ENCODE results near the gene MNT. TPM values are rescaled to one million over a fixed set of nuclear protein-coding genes. Genes with fewer than 3 reads are reported as not detected.

MNT gene
- total RNA-seq, 1 experiment from 2014 or later, result 32.1 TPM

- peaks cover 11% of the 10 kb centered on the region for H3K36me3 ChIP-seq (ENCODE audit: insufficient read depth, low read length, poor library complexity, severe bottlenecking)
- CTCF ChIA-PET, result interaction anchor here (1.2 kb wide), 1 partner anchor 28 kb away, joined by 4 read pairs; no protein-coding TSS in a partner anchor
- H3K4me3 ChIP-seq (ENCODE audit: low read depth, low read length, poor library complexity, severe bottlenecking), result no peak overlapping the region
- no peaks in the 10 kb centered on the region for H3K9me3 ChIP-seq (ENCODE audit: low read depth, low read length, poor library complexity, severe bottlenecking)
- TF ChIP-seq EZH2 (IDR thresholded peaks at IDR 0.05; ENCODE audit: borderline replicate concordance, low read depth, low read length, poor library complexity, severe bottlenecking), result no peak
- TF ChIP-seq, protein P1, sequence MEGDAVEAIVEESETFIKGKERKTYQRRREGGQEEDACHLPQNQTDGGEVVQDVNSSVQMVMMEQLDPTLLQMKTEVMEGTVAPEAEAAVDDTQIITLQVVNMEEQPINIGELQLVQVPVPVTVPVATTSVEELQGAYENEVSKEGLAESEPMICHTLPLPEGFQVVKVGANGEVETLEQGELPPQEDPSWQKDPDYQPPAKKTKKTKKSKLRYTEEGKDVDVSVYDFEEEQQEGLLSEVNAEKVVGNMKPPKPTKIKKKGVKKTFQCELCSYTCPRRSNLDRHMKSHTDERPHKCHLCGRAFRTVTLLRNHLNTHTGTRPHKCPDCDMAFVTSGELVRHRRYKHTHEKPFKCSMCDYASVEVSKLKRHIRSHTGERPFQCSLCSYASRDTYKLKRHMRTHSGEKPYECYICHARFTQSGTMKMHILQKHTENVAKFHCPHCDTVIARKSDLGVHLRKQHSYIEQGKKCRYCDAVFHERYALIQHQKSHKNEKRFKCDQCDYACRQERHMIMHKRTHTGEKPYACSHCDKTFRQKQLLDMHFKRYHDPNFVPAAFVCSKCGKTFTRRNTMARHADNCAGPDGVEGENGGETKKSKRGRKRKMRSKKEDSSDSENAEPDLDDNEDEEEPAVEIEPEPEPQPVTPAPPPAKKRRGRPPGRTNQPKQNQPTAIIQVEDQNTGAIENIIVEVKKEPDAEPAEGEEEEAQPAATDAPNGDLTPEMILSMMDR (conservative IDR thresholded peaks at IDR 0.05; ENCODE audit: low read depth, low read length), result no peak
- DNase-seq (ENCODE audit: low spot score), result no peak
- no peaks in the 10 kb centered on the region for H3K27me3 ChIP-seq (replicated peaks; ENCODE audit: insufficient read depth, low read depth, low read length, poor library complexity)
- POLR2A ChIA-PET (ENCODE audit: low non-redundant PET), result no interaction called here
- BruUV-seq (replicated peaks), result no TSS peak
- intact Hi-C loops (cut with micrococcal nuclease; ENCODE audit: unreplicated experiment), result loop anchor here (10.0 kb wide), 1 partner anchor 297 kb away; no protein-coding TSS in a partner anchor
- no peak overlapping the region for H3K27ac ChIP-seq (ENCODE audit: low read depth, low read length, poor library complexity, severe bottlenecking)
- H3K4me1 ChIP-seq (ENCODE audit: insufficient read depth, low read length, poor library complexity, severe bottlenecking), result peaks cover 9% of the 10 kb centered on the region
Measured at GRCh38 chr17:2388020-2388682, 12.7 kb downstream of the MNT start.

GRCh38 chr17:2387086-2388019, 13.5 kb downstream of the MNT start:
- H3K36me3 ChIP-seq (ENCODE audit: insufficient read depth, low read length, poor library complexity, severe bottlenecking), result peaks cover 11% of the 10 kb centered on the region
- H3K27me3 ChIP-seq (replicated peaks; ENCODE audit: insufficient read depth, low read depth, low read length, poor library complexity), result no peaks in the 10 kb centered on the region
- peaks cover 8% of the 10 kb centered on the region for H3K4me1 ChIP-seq (ENCODE audit: insufficient read depth, low read length, poor library complexity, severe bottlenecking)
- intact Hi-C loops (cut with micrococcal nuclease; ENCODE audit: unreplicated experiment), result loop anchor here (10.0 kb wide), 1 partner anchor 297 kb away; no protein-coding TSS in a partner anchor
- BruUV-seq (replicated peaks), result no TSS peak
- no peak overlapping the region for H3K27ac ChIP-seq (ENCODE audit: low read depth, low read length, poor library complexity, severe bottlenecking)
- CTCF ChIA-PET, result interaction anchor here (1.2 kb wide), 1 partner anchor 29 kb away, joined by 4 read pairs; no protein-coding TSS in a partner anchor
- H3K9me3 ChIP-seq (ENCODE audit: low read depth, low read length, poor library complexity, severe bottlenecking), result no peaks in the 10 kb centered on the region
- TF ChIP-seq EZH2 (IDR thresholded peaks at IDR 0.05; ENCODE audit: borderline replicate concordance, low read depth, low read length, poor library complexity, severe bottlenecking), result no peak
- TF ChIP-seq, protein P1 (conservative IDR thresholded peaks at IDR 0.05; ENCODE audit: low read depth, low read length), result no peak
- POLR2A ChIA-PET (ENCODE audit: low non-redundant PET), result no interaction called here
- H3K4me3 ChIP-seq (ENCODE audit: low read depth, low read length, poor library complexity, severe bottlenecking), result no peak overlapping the region
- no peak for DNase-seq (ENCODE audit: low spot score)

- TF ChIP-seq EZH2 (IDR thresholded peaks at IDR 0.05; ENCODE audit: borderline replicate concordance, low read depth, low read length, poor library complexity, severe bottlenecking), result no peak
- TF ChIP-seq, protein P1 (conservative IDR thresholded peaks at IDR 0.05; ENCODE audit: low read depth, low read length), result no peak
- DNase-seq (ENCODE audit: low spot score), result no peak
- ChIA-PET CTCF (no interaction called here), POLR2A (ENCODE audit: low non-redundant PET) (no interaction called here)
- H3K27ac ChIP-seq (ENCODE audit: low read depth, low read length, poor library complexity, severe bottlenecking), result no peak overlapping the region
- H3K36me3 ChIP-seq (ENCODE audit: insufficient read depth, low read length, poor library complexity, severe bottlenecking), result peaks cover 11% of the 10 kb centered on the region
- H3K9me3 ChIP-seq (ENCODE audit: low read depth, low read length, poor library complexity, severe bottlenecking), result no peaks in the 10 kb centered on the region
- BruUV-seq (replicated peaks), result no TSS peak
- intact Hi-C loops (cut with micrococcal nuclease; ENCODE audit: unreplicated experiment), result loop anchor here (10.0 kb wide), 1 partner anchor 298 kb away; no protein-coding TSS in a partner anchor
- H3K4me1 ChIP-seq (ENCODE audit: insufficient read depth, low read length, poor library complexity, severe bottlenecking), result no peaks in the 10 kb centered on the region
- H3K27me3 ChIP-seq (replicated peaks; ENCODE audit: insufficient read depth, low read depth, low read length, poor library complexity), result no peaks in the 10 kb centered on the region
- H3K4me3 ChIP-seq (ENCODE audit: low read depth, low read length, poor library complexity, severe bottlenecking), result no peak overlapping the region
Measured at GRCh38 chr17:2386400-2387085, 14.3 kb downstream of the MNT start.

Measured in A673 (cell line).